Mucosa of stomach (tissue), 1 donor: Measurements from ENCODE around the gene TACC3.

Experiments used
- H3K27me3 ChIP-seq: one replicate; pipeline ENCODE4 v1.7.0; 2013; ENCODE audit warnings: mild to moderate bottlenecking, low read length; ENCODE audit not compliant: control insufficient read depth, insufficient read depth
- H3K36me3 ChIP-seq: one replicate; pipeline ENCODE4 v1.7.0; 2013; ENCODE audit warnings: low read length; ENCODE audit not compliant: control insufficient read depth, insufficient read depth
- H3K4me1 ChIP-seq: one replicate; pipeline ENCODE4 v1.7.0; 2013; ENCODE audit warnings: mild to moderate bottlenecking, low read length; ENCODE audit not compliant: control insufficient read depth, insufficient read depth
- H3K4me3 ChIP-seq: one replicate; pipeline ENCODE4 v1.7.0; 2013; ENCODE audit warnings: low read length
- H3K9ac ChIP-seq: one replicate; pipeline ENCODE4 v1.7.0; 2013; ENCODE audit warnings: mild to moderate bottlenecking, low read length, moderate library complexity
- H3K9me3 ChIP-seq: one replicate; pipeline ENCODE4 v1.7.0; 2013; ENCODE audit warnings: mild to moderate bottlenecking, low read length, moderate library complexity; ENCODE audit not compliant: control insufficient read depth
- donor health status: Pancreatic carcinoma.

TACC3 gene

DNA sequence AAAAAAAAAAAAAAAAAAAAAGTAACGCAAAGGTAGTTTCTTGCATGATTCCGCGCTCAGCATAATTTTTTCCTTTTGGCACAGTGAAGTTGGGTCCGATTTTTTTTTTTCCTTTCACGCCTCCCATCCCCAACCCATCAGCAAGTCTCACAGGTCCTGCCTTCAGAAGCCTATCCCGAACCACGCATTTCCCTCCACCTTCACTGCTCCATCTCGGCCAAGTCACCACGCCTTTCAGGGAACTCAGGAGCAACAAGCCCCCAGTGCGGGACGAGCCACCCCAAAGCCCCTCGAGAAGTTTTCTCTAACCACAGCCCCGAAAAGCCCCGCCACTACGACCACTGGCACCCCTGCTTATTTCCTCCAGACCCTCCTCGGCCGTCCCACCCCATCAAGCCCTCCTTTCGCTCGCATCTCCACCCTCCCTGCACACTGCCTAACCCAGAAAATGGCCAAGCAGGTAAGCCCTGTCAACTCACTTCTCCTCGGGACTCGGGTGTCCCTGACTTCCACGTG, 10.2 kb upstream of the TACC3 start:
- Histone ChIP-seq H3K36me3 (no peaks in the 10 kb centered on the region), H3K9ac (peak overlapping the region; percentile 87), H3K4me3 (peak overlapping the region; percentile 99), H3K4me1 (peaks cover 14% of the 10 kb centered on the region), H3K27me3 (no peaks in the 10 kb centered on the region), H3K9me3 (no peaks in the 10 kb centered on the region)

DNA sequence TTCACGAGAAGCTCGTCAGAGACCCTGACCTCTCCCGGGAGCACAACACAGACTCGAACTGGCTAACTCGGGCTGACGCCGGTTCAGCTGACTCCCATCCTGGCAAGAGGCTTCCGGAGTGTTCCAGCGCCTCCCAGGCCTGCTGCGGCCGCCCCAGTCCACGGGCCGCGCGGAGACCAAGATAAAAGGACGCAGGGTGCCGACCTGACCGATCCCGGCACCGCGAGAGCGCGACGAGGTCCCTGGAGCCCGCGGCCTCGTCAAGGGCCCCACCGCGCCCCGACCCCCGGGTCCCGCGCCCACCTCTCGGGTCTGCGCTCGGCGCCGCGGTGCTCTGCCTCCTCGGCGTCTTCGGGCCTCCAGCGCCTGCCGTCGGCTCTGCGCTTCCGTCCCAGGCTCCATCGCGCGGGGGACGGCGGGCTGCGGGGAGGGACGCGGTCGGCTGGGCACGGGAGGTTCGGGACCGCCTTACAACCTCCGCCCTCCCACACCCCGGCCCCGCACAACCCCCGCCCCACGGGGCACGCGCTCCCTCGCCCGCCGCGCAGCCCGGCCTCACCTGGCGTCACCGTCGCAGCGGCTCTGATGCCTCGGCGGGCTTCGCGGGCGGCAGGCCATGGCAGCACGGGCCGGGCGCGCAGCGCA, 9.6 kb upstream of the TACC3 start:
- Histone ChIP-seq H3K4me1 (peaks cover 18% of the 10 kb centered on the region), H3K9ac (peak overlapping the region; percentile 87), H3K9me3 (no peaks in the 10 kb centered on the region), H3K4me3 (peak overlapping the region; percentile 99), H3K27me3 (no peaks in the 10 kb centered on the region), H3K36me3 (no peaks in the 10 kb centered on the region)

DNA sequence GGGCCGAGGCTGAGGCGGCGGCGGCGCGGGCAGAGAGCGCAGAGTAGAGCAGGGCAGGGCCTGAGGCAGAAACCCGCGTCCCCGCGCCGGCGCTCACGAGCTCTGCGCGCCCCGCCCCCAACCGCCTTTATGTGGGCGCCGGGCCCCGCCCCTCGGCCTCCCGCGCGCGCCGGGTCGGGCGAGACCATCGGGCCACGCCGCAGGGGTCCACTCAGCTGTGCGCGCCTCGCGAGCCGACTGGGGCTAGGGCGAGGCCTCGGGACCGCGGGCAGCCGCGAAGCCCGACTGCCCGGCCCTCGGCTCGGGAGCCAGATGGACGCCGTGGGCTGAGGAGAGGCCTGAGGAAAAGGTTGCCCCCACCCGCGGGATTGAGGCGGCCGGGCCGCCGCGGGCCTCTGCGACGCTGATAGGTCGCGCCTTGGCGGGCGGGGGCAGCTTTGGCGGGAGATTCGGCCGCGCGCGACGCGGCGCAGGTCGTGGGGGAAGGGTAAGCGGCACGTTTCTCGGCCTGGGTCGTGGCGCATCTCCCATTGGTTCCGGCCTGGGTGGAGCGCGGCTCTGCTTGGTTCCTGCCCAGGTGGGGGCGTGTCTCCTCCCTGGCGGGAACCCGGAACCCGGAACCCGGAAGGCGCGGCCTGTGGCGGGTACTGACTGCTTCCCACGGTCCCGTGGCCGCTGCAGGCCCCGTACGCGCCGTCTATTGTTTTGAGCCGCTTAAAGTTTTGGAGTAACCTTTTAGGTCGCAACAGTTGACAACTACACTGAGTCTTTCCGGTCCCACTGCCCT, 8.9 kb upstream of the TACC3 start, which contains the start of gene SLBP:
Gene SLBP, minus strand, starts transcription at position 104 of the 787 bp plus-strand sequence. CDS start 131 bp downstream, outside the sequence.
- Histone ChIP-seq H3K27me3 (no peaks in the 10 kb centered on the region), H3K9ac (peak within 1 kb of the TSS; percentile 87), H3K36me3 (no peaks in the 10 kb centered on the region), H3K4me3 (peak within 1 kb of the TSS; percentile 99), H3K9me3 (no peaks in the 10 kb centered on the region), H3K4me1 (peaks cover 19% of the 10 kb centered on the region)

DNA sequence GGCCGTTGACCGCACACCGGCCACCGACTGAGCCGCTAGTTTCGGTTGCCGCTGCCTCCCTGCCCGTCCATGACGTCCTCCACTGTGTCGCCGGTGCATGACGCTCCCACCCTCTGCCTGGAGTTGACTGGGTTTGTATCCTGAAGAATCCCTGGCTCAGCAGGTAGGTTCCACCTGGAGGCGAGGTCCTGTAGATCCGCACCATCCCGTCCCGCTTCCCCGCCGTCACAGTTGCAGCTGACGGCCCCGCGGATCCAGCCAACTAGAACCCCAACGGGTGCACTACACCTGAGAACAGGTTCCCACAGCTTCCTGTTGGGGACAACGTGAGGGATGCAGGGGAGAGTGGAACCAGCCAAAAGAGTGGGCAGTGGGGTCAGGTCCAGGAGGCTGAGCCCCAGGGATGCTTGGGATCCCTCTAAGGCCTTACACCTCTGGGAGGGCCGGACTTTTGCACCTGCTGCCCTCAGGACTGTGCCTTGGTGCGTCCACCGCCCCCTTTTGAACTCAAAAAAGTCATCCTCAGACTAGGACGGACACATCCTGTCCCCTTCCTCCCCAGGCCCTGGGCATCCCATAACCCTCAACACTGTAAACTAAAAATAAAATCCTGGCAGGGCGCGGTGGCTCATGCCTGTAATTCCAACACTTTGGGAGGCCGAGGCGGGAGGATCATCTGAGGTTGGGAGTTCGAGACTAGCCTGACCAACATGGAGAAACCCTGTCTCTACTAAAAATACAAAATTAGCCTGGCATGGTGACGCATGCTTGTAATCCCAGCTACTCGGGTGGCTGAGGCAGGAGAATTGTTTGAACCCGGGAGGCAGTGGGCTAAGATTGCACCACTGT, 8.1 kb upstream of the TACC3 start:
- H3K4me1 ChIP-seq: peaks cover 27% of the 10 kb centered on the region
- peak overlapping the region; percentile 87 for H3K9ac ChIP-seq
- H3K36me3 ChIP-seq: no peaks in the 10 kb centered on the region
- H3K27me3 ChIP-seq: no peaks in the 10 kb centered on the region
- H3K9me3 ChIP-seq: no peaks in the 10 kb centered on the region
- peak overlapping the region; percentile 72 for H3K4me3 ChIP-seq

DNA sequence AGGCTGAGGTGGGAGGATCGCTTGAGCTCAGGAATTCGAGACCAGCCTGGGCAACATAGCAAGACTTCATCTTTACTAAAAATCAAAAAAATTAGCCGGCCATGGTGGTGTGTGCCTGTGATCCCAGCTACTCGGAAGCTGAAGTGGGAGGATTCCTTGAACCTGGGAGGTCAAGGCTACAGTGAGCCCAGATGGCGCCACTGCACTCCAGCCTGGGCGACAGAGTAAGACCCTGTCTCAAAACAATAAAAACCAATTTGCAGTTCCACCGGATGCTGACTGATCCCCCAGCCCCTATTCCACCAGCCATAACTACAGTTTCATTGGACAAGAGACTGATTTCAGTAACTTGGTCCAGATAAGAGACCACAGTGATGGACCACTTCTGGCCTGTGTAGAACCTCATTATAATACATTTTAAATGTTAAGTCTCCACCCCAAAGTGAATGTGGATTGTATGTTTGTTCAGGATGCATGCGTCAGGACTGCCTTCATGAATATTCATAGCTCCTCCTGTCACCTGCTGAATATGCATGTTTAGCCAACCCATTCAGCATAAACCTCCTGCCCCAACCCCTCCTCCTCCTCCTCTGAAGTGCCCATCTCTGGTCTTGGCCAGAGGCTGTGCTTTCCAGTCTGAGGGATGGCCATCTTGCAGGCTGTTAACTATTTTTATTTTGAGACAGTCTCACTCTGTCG, 6.9 kb upstream of the TACC3 start:
- no peaks in the 10 kb centered on the region for H3K9me3 ChIP-seq
- H3K4me1 ChIP-seq: peaks cover 36% of the 10 kb centered on the region
- H3K9ac ChIP-seq: no peak overlapping the region

DNA sequence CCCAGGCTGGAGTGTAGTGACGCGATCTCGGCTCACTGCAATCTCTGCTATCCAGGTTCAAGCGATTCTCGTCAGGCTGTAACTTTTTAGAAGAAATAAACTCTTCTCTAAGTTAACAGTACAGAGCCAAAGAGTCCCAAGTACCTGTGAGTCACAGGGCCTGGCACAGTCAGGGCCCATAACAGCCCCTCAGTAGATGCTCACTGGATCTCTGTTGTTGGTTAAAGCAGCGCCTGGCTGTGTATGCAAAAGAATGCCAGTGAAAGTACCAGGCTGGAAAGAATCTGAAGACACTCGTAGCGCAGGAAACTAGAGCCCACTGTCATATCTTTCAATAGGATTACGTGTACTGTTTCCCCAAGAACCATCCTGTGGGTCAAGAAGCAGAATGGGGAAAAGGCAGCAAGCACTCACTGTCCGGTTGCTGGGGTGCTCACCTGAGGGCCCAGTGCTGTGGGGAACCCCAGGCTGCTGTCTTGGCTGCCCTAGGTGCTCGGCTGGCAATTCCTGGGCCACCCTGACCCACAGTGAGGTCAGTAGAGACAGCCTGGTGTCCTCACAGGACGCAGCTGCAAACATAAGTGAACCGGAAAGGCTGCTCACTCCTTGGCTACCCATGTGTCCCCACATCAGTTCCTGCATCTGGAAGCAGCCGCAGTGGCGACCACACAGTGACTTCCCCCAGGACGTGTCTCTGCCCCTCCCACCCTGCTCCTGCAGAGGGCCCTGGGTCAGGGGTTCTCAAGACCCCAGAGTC, 6.1 kb upstream of the TACC3 start:
- peaks cover 38% of the 10 kb centered on the region for H3K4me1 ChIP-seq
- no peaks in the 10 kb centered on the region for H3K9me3 ChIP-seq
- no peaks in the 10 kb centered on the region for H3K27me3 ChIP-seq
- H3K9ac ChIP-seq: no peak overlapping the region
- no peak overlapping the region for H3K4me3 ChIP-seq
- H3K36me3 ChIP-seq: no peaks in the 10 kb centered on the region

More for the DNA sequence above, 6.9 kb upstream of the TACC3 start:
- Histone ChIP-seq H3K4me3 (no peak overlapping the region), H3K36me3 (no peaks in the 10 kb centered on the region), H3K27me3 (no peaks in the 10 kb centered on the region)

DNA sequence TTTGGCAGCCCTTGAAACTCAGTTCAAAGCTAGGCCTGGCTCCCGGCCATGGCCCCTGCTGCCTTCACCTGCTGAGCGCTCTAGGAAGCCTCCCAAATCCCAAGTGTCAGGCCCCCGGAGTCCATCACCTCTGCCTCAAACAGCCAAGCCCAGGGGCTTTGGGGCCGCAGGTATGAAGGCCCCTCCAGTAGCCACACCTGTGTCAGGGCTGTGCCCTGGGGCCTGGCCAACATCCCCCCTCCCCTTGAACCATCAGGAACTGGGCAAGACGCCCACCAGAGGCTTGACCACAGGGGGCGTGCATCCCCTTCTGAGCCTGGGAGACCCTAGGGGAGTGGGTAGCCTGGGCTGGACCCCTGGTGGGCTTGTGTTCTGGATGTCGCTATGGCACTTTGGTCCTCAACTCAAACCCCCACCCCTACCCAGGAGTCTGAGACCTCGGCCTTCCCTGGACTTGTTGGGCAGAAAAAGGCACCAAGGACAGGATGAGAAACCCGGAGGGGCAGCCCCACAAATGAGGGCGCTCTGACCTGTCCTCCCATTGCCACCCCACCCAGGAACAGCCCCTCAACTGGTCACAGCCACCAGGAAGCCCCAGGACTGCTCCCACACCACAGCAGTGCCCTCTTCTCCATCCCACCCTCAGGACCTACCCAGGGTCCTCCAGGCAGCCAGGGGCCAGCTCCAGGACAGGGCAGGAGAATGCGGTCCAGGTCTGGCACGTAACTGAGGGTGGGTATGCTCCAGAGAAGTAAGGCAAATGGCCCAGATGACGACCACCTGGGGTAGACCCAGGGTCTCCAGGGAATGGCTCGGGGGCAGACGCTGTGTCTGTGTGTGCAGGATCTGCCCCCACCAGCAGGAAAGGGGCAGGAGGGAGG, 5.0 kb upstream of the TACC3 start:
- H3K4me1 ChIP-seq: peaks cover 36% of the 10 kb centered on the region
- no peak overlapping the region for H3K9ac ChIP-seq
- H3K36me3 ChIP-seq: no peaks in the 10 kb centered on the region

DNA sequence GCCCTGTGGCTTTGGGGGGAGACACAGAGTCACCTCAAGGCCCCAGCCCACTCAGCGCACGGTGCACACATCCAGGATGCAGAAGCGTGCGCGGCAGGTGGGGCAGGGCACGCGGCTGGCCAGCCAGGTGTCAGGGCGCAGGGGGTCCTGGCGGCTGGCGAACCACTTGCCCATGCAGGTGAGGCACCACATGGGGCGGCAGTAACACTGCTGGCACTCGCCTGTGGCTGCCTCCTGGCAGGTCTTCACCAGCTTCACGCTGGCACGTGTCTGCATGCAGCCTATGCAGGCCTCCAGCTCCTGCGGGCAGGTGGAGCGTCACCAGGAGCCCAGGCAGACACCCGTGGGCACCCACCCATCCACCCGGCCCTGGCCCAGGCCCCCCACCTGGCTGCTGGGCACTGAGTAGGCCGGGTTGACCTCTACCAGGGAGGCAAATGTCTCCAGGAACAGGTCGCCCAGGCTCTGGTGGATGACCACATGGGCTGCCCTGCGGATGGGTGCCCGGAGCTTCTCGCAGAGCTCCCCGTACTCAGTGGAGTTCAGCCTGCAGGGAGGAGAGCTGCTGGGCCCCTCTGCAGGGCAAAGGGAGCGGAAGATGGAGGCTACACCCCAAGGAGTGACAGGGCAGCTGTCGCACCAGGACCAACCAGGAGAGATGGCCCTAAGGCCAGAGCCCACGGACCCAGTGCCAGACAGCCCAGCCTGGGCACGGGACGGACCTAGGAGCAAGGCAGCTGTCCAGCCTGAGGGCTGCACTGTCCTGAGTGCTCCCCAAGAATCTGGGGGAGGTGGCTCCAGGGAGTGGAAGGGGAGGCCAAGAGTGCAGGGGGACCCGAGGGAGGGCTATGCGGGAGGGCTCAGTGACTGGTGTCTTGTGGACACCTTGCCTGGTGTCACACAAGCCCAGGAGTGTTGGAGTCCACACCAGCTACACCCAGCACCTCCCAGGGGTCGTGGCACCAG, 3.9 kb upstream of the TACC3 start:
- H3K4me1 ChIP-seq: peaks cover 41% of the 10 kb centered on the region
- no peaks in the 10 kb centered on the region for H3K27me3 ChIP-seq
- H3K4me3 ChIP-seq: no peak overlapping the region
- H3K9me3 ChIP-seq: no peaks in the 10 kb centered on the region
- H3K9ac ChIP-seq: no peak overlapping the region
- H3K36me3 ChIP-seq: no peaks in the 10 kb centered on the region

More for the DNA sequence above, 5.0 kb upstream of the TACC3 start:
- H3K9me3 ChIP-seq: no peaks in the 10 kb centered on the region
- H3K4me3 ChIP-seq: no peak overlapping the region
- H3K27me3 ChIP-seq: no peaks in the 10 kb centered on the region

DNA sequence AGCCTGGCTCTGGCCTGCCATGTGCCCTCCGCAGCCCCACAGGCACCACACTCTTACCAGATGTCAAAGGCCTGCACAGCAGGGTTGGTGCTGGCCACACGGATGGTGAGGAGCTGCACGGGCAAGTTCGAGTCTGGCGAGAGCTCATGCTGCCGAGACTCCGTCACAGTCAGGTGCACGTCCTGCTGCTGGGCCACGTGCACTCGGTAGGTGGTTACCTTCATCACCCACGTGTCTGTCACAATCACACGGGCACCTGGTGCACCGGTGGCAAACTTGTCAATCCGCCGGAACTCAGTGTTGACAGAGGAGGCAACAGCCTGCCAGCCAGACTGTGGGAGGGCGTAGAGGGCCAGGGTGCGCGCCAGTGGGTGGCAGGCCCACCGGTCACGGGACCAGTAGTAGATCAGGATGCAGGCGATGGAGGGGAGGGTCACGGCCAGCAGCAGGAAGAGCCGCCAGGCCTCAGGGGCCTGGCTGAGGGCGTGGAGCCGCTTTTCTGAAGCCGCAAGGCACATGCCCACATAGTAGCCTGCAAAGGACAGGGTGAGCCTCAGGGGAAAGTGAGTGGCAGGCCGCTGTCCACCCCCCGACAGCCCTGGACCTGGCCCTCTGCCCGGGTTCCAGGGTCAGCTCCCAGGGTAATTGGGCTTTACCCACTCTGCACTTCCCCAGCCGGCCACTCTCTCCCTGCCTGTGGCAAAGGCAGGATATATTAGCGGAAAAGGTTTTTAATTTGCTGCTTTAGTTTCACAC, 3.0 kb upstream of the TACC3 start:
- Histone ChIP-seq H3K4me3 (no peak overlapping the region), H3K4me1 (peaks cover 48% of the 10 kb centered on the region), H3K27me3 (no peaks in the 10 kb centered on the region), H3K9me3 (no peaks in the 10 kb centered on the region), H3K9ac (no peak overlapping the region), H3K36me3 (no peaks in the 10 kb centered on the region)
